Stimulated activated CD4-positive, alpha-beta T cell treated with anti-CD3 and anti-CD28 coated beads, Interleukin-1b, Interleukin-23, amount 100 ng/mL, for 4 hours (primary cell): ENCODE data around the gene CNTNAP2.

Experiments
- DNase-seq, 2 donors: peaks; one replicate each; pipeline ENCODE4 v3.0.0-alpha.2; 2020; ENCODE audit warnings: low read depth in 2 of 2

CNTNAP2 gene

DNA sequence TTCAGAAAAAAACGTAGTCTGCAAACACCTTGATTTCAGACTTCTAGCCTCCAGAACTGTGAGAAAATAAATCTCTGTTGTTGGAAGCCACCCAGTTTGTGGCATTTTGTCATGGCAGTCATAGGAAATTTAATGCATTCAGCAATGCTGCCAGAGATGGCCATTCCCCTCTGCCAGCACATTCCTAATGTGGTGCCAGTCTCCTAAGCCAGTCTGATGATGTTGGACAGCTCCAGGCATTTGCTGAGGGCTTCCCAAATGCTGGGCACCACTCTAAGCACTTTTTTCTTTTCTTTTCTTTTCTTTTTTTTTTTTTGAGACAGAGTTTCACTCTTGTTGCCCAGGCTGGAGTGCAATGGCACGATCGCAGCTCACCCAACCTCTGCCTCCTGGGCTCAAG is 1807.2 kb downstream of the CNTNAP2 start:
- no peak for DNase-seq

DNA sequence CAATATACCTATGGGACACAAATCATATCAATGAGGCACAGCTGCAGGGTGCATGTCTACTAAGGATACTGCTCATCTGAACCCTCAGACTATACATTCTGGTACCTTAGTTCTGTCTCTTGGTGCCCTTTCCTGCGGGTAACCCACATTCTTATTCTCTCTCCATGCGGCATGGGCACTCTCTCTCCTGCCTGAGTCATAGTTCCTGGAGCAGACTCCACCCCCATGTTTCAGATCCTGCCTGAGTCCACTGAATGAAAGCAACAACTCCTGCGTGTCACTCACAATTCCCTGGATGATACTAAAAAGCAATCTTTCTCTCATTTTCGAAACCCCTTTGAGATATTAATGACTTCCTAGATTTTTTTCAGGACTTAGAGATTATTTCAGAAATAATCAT is 1820.8 kb downstream of the CNTNAP2 start:
- no peak for DNase-seq

DNA sequence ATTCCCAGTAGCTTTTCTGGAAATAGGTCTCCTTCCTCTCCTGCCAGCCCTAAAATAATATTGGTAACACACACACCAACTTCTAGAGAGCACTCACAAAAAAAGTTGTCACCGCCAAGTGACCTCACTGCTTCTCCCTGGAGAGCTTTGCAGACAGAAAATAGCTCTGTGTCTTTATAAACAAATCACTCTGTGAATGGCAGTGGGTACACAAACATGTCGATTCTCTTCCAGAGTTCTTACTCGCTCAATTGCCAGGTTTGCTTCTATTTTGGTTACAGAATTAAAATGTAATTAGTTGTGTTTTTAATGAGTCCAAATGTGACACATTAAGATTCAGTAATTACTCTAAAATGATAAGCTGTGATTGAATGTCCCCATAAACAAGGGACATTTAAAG is 1824.8 kb downstream of the CNTNAP2 start:
- no peak for DNase-seq

DNA sequence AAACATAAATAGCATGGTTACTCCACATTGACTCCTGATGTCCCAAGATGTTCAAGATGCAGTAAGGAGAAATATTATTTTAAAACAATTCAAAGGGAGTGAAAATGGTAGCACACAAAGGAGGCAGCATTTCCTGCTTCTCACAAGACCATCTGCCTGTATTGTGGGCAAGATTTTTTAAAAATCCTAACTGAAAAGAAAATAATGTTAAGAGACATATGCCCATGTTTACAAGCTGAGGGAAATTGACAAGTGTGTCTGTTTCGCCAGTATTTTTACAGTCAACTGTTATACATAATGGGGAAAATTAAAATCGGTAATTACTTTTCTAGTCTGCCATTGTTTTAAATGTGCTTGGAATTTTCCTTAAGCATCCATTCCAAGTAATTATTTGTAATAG is 1827.7 kb downstream of the CNTNAP2 start:
- no peak for DNase-seq

DNA sequence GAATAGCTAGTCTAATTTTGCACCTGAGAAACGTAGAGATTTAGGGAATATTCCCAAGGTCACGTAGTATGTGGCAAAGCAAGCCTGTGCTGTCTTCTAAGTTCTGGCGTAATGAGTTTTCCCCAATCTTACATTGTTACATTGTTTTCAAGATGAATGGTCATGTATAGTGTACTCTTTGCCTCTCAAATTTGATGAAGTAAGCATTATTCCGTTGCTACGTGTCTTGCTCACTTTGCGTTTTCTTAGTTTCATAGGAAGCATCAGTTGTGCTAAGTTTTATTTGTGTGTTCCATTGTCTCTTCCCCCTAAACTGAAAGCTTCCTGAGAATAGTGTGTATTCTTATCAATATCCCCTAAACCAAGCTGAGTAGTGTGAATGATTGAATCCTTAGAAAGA is 1836.3 kb downstream of the CNTNAP2 start:
- DNase-seq: no peak

DNA sequence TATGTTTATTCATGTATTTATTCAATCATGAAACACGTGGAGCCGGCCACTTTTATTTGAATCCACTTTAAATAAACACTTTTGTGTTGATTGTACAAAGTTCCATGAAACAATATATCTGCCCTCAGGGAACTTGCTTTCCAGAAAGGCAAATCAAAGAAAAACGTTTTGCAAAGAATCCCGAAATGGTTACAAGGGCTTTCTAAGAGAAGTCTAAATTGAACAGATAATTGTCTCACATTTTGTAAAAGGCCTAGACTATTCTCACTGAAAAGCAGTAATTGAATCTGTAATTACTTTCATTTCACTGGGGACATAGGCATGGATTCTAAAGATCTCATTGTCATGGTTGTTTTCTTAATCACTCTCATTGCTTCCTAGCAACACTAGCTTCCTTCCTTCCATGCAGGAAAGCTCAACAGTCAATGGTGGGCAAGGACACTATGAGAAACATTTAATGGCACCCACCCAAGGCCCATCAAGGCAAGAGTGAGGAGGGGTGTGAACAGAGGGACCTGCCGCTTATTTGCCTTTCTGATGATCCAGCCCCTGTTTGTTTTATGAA is 1851.5 kb downstream of the CNTNAP2 start:
- no peak for DNase-seq

DNA sequence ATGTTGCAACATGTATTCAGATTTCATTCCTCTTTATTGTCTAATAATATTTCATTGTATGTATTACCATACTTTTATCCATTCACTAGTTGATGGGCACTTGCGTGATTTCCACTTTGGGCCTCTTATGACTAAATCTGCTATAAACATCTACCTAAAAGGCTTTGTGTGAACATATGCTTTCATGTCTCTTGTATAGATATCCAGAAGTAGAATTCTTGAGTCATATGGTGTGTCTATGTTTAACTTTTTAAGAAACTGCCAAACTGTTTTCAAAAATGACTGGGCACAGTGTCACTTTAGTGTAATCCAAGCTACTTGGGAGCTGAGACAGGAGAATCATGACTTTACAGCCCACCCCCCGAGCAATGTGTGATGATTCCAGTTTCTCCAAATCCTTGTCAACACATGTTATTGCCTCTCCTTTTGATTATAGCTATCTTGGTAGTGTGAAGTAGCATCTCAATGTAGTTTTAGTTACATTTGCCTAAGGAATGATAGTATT is 1855.1 kb downstream of the CNTNAP2 start:
- DNase-seq: no peak

DNA sequence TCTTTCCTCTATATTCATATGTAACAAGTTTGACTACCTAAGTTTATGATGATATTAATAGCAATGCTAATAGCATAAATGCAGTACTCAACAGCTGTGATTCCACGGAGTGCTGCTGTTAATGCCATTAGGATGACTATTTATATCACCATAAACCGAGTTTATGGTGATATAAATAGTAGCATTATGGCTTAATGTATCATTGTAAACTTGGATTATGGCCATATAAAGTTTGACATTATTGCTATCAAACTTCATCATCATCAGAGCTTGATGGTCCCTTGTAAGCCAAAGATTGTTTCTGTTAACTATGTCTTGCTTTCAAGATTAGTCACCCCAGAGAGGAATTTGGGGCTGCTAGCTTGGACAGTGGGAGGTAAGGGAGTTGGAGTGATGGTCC is 1861.6 kb downstream of the CNTNAP2 start:
- DNase-seq: no peak

DNA sequence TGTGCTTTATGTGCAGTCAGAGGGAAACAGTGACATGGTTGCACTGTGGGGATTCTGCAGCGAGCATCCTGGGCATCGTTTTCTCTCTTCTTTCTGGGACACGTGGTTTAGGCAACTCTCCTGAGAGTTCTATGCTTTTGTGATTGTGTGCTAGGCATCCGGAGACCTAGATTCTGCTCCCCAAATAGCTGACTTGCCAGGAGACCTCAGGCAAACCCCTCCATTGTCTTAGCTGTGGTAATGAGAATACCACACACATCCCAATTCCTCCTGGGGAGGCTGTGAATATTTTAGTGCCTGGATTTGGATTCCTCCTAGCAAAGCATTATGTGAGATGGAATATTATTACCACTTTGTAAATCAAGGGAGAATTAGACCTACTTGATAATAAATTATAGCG is 1862.0 kb downstream of the CNTNAP2 start:
- no peak for DNase-seq

DNA sequence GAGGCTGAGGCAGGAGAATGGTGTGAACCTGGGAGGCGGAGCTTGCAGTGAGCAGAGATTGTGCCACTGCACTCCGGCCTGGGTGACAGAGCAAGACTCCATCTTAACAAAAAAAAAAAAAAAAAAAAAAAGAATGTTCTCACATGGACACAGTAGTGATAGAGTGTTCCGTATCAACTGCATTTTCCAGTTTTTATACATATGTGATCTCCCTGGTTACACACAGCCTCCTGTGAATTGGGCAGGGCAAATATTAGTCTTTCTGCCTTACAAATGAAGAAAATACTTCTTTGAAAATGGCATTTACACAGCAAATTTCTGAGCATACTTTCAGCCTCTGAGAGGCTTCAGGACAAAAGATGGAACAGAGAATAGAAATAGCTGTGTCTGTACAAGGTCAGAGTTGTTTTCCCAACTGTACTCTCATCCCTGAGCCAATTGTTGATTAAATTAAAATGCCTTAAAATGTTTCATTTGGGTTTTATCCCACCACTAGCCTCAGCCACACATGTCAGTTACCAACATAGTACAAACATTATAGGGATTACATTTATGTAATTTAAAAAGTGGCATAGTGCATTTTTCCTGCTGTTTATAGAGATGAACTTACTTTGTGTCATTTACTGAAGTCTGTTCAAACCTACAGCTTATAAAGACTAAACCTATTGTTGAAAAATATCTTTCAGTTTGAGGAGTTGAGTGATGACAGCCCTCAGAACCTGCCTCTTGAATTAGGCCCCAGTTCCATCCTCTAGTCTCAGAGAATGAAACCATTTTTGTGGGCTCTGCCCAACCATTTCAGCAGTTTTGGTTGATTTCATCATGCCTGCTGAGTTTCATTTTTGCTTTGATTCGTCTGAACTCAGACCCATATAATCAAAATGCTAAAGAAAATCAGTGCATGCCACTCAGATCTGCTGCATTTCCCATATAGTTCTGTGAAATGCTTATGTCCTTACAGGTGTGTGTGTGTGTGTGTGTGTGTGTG is 1864.5 kb downstream of the CNTNAP2 start:
- DNase-seq: no peak

DNA sequence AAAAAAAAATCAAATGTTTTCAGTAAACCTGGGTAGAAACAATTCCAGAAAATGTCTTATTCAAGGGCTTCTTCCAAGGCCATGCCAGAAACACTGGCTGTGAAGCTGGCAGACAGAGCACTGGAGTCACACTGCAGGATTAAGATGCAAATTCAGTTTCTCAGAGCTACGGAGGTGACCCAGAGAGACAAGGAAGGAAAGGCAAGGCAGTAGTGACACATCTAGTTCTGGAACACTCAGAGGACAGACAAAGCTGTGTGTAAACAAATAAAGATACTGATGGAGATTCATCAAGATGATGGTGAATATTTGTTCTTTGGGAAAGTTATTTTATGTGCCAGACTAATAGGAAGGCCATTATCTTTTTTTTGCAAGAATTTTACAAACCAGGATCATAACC is 1865.7 kb downstream of the CNTNAP2 start:
- no peak for DNase-seq

DNA sequence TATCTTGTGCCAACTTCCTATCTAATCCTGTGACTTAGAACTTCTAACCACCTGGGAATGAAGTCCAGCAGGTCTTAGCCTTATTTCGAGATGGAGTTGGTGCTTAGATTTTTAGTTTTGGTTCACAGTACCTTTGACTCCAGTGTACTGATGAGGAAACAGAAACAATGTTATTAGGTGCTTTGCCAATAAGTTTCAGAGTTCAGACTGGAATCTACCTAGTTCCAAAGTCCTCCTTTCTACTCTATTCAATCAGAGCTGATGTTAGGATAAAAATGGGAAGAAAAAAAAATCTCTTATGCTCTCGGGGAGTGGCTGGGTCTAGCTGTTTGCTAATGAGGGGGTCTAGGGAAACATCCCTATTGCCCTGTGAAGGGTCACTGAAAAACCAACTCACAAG is 1867.7 kb downstream of the CNTNAP2 start:
- DNase-seq: no peak

DNA sequence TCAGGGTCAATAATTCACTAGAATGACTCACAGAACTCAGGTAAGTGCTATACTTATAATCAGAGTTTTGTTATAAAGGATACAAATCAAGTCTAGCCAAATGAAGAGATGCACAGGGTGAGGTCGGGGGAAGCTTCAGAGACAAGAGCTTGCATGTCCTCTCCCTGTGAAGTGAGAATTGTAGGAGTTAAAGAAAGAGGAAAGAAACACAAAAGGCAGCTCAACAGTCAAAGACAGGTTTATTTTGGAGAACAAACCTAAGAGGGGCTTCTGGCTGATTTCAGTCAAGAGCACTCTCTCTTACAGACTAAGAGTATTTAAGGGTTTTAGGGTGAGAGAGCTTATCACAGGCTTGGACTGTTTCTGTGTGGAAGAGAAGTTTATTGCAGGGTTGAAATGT is 1873.5 kb downstream of the CNTNAP2 start:
- DNase-seq: no peak

DNA sequence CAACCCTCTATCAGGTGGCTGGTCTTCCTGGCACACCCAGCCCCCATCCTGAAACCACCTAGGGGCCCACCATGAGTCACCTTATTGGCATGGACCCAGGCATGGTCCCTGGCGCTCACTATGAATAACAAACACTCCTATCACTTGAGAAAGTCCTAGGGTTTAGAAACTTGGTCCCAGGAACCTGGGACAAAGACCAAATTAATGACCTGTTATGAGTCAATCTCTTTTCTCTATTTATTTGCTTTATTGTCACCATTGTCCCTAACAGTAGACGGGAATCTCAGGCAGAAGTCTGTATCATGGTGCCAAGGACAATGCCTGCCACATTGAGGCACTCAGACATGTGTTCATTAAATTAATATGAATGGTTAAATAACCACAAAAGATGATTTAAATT is 1874.3 kb downstream of the CNTNAP2 start:
- no peak for DNase-seq

DNA sequence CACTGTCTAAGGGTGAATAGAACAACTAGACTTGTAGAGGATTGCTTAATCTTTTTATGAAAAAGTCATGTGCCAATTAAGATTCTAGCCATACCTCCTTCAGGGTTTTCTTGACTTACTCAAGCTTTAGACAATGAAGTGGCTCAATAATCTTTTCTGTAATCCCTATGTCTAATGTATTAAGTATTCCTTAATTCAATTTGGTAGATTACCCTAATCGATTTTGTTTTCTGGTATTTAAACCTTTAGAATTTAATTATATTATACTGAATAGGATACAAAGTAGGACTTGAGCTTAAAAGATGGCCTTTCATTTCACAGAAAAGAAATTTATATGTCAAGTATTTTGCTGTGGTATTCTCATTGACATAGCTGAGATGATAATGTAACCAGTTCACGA is 1876.1 kb downstream of the CNTNAP2 start:
- DNase-seq: no peak

DNA sequence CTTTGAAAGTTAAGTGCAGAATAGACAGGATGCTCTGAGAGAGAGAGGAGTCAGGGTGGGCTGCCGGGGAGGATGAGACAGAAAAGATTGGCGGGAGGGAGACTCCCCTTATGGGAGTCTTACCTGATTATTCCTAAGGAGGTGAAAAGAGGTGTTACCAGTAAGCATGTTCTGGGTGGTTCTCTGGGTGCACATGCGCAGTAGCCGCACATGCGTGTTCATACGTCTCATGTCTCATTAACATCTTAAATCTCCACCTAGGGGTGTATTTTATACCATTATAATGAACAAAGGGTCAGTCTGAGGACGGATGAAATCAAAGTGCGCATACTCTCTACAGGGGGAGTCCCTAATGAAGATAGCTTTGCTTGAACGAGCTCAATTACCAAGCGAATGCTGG is 1881.0 kb downstream of the CNTNAP2 start:
- no peak for DNase-seq

DNA sequence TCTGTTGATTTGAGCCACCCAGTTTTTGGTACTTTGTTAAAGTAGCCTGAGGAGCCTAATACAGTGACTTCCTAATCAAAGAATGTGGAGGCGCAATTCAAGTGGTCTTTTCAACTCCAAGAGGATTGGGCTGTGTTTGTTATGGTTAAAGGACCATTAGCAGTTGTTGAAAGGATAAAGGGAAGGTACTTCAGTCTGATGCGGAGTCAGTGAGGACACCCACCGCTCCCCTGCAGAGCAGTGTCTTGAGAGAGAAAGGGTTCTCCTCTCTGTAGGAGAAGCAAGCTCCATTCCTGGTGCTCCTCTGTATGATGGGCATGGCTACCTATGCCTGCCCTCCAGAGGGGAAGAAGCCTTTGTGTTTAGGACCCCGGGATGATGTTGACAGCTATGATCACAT is 1883.4 kb downstream of the CNTNAP2 start:
- no peak for DNase-seq

DNA sequence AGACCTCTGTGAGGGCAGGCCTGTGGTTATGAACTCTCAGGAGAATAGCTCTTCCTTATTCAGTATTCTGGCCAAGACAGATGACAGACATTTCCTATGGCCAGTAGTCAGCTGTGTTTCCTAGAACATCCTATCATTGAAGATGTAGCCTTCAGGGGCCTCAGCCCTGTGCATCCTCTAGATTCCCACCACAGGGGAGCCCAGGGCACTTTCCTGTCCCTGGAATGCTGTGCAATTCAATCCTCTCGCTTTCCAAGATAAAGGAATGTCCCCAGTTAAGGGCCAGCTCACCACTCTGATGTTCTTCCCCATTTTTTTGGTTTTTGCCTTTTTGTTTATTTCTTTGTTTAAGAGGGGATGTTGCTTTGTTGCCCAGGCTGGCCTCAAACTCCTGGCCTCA is 1895.2 kb downstream of the CNTNAP2 start:
- DNase-seq: no peak

DNA sequence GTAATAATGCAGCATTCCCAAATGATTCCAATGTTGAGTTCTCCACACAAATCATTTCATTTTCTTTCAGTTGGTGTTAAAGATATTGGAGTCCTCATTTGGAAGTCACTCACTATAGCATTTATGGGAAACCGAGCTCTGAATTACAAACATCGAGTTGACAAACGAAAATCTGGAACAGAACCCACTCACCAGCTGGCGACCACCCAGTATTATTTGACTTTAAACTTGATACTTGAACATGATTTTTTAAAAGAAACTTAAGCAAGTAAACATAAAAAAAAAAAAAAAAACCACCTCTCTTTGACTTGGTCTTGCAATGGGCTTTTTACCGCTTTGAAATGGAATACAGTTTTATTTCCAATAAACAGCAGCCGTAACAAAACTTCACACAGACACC is 1897.4 kb downstream of the CNTNAP2 start:
- DNase-seq: no peak

DNA sequence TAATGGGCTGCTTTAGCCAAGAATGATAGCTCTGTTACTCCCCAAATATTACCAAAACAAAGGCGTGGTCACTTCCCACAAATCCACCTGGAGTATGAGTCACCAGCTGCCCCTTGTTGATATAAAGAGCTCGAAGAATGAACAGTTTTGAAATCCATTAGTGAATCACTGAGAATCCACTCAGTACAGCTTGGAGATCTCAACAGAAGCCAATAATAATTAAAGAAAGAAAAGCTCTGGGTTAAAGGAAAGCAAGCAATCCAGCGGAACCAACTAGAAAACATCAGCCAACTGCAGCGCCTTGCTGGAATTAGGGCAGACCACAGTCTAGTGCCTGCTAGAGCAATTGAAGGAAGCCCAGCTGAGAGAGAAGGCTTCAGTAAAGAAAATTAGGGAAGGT is 1897.9 kb downstream of the CNTNAP2 start:
- DNase-seq: no peak

DNA sequence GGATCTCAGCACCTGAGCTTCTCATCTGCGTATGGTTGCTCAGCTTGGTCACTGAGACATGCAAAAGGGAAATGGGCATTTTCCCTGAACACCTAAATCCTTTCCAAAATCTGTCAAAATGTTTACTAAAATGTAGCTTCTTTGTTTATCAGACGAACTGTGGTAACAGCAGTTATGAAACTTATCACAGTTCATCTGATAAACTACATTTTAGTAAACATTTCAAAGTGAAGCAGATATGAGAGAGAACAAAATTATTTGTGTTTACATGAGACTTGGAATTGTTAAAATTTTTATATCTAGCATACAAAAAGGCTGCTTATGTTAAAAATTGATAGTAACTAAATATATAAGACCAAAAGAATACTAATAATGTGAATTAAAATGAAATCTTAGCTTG is 1900.5 kb downstream of the CNTNAP2 start:
- no peak for DNase-seq

DNA sequence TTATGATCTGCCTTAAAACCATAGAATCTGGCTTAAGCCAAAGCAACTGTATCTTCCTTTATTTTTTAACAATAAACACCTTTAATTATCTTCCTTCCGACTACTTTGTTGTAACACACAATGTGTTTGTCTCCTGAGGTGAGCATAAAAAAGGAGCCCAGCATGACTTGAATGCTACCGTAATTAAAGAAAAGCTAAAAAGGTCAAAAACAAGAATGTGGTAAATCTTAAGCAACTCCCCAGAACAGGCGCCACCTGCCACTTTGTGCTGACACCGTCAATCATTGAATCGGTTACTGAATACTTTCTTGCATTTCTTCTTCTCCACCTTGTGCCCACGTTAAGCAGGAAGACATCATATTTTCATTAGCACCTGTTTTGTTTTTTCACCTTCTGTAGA is 1904.1 kb downstream of the CNTNAP2 start:
- DNase-seq: no peak

DNA sequence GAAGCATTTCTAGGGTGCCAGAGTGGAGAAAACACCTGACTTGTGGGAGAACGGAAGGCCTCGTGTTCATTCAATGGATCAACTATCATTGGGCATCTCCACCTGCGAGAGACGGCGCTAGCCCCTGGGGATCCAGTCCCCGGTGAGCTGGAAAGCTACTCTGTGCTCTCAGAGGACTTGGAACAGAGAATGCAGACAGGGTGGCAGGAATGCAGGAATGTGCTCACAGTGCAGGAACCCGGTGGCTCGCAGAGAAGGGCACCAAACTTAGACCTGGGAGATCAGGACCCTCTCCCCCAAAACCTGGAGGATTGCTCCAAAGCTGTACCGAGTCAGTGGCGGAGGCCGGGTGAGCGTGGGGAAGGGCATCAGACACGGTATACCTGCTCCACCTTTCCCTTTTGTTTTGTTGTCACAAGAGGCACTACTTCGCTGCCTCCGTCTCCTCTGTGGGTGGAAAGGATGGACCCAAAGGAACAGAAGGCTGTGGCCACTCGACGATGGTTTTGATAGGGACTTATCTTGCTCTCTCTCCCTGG is 1905.0 kb downstream of the CNTNAP2 start:
- no peak for DNase-seq
